Left cardiac atrium (tissue), 4 donors: ENCODE data around the gene SMCHD1. TPM values are rescaled to one million over a fixed set of nuclear protein-coding genes. Genes with fewer than 3 reads are reported as not detected.
A peak's percentile ranks its signal among the peaks of the same experiment; 100 is the strongest.
"Not testable (repeated sequence)": the region's sequence is repeated elsewhere in the genome, so short reads cannot be mapped to it uniquely, and the experiment has no call there.

Source experiments
- ATAC-seq, 2 donors: fragments of 200-7000 bp; cut with Tn5 transposase; one replicate each; pipeline ENCODE4 v1.9.1; 2020; ENCODE audit warnings: mild to moderate bottlenecking in 2 of 2, moderate library complexity in 2 of 2
- DNase-seq: peaks from one replicate; pipeline ENCODE4 v3.0.0-alpha.2; 2020
- intact Hi-C, 2 donors: fragments of 100-400 bp; cut with DNase I; formaldehyde crosslinking; loops; one replicate each; pipeline versions ENCODE4 v1.14.1 to v1.15.1; 2022 to 2023
- total RNA-seq, 2 donors: library from RNA; stranded (reverse); fragmentation: NEBNext Ultra II Directional; extraction: Animal tissue kit (Norgen Biotek cat#: 25700); gene quantifications; one replicate each; pipeline ENCODE4 v1.2.1, GENCODE V29; 2021
- donor health status: DM: no; HTN: yes; CAD: no.
- donor health status: DM: no; HTN: yes; CAD: no; lungs with severe emphysema.
- donor health status: DM: yes; HTN: yes; CAD: no.
- donor health status: Dilated cardiomyopathy.

SMCHD1 gene
- total RNA-seq, 2 donors from 2014 or later = 24.5 to 28.7 TPM

- ATAC-seq (no peak), DNase-seq (no peak)
- intact Hi-C loops = no loop called here
Measured at GRCh38 chr18:2840521-2840920, 185.0 kb downstream of the SMCHD1 start.

DNA sequence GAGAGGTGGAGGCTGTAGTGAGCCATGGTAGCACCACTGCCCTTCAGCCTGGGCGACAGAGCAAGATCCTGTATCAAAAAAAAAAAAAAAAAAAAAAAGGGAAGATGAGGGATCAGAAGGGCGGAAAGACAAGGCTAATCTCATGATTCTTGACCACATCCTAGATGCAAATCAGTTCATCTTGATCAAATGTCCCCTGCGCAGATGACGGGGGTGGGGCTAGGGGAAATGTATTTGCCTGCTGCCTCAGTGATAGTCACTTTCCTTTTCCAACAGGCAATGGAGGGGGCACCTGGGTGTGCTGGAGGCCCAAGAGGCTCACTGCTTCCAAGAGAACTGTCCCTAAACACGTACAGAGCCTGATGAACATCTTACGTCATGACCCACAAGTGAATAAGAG, 187.6 kb downstream of the SMCHD1 start:
- intact Hi-C loops = no loop called here
- DNase-seq = no peak

GRCh38 chr18:2845172-2845571, 189.6 kb downstream of the SMCHD1 start:
- peak in 1 of 2 donors; percentile 4 for ATAC-seq

More for the DNA sequence above, 187.6 kb downstream of the SMCHD1 start:
- no peak for ATAC-seq

GRCh38 chr18:2846636-2847316, 191.2 kb downstream of the SMCHD1 start, which contains the start of gene EMILIN2:
EMILIN2 (plus strand) TSS chr18:2847006; CDS start chr18:2847189, 183 bp downstream.
- DNase-seq (peak; percentile 78), ATAC-seq (peak; percentile 54 to 66)
- intact Hi-C loops = no loop called here

More at GRCh38 chr18:2845172-2845571, 189.6 kb downstream of the SMCHD1 start:
- intact Hi-C loops = no loop called here
- no peak for DNase-seq

- DNase-seq = peak; percentile 32
- ATAC-seq = peak; percentile 38 to 63
- intact Hi-C loops = no loop called here
Measured at GRCh38 chr18:2847317-2848246, 192.1 kb downstream of the SMCHD1 start.

- intact Hi-C loops = no loop called here
- no peak for DNase-seq
- no peak for ATAC-seq
Measured at GRCh38 chr18:2848247-2849246, 193.0 kb downstream of the SMCHD1 start.

DNA sequence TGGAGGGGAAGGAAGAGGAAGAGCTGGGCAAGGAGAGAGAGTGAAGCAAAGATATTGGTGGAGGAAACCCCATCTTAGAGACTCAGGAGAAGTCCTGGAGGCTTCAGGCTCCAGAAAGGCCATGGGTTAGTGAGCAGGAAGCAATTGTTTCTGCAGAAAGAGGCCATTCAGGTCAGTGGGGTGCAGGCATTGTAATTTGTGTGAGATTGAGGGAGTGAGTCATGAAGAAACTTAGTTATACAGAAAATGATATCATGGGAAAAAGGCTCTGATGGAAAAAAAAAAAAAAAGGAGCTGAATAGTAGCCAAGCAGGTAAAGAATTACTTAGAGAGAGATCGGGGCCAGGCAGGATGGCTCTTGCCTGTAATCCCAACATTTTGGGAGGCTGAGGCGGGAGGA, 195.3 kb downstream of the SMCHD1 start:
- no peak for DNase-seq
- intact Hi-C loops = no loop called here
- no peak for ATAC-seq

DNA sequence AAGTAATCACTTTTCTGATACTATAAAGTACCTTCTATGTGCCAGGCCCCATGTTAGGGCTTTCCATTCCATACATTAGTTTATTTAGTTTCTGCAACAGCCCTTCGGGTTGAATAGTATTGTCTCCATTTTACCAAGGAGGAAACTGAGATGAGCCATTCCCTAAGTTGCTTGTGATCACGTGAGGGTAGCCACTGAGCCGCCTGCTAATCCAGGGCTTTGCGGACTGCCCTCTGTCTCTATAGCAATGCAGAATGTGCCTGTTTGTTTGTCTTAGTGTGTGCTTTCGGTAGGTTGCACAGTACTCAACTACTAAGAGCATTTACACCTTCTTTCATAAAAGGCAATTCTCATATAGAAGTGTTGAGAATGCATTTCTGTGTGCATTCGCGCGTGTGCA, 196.2 kb downstream of the SMCHD1 start:
- intact Hi-C loops = no loop called here
- no peak for ATAC-seq
- no peak for DNase-seq

DNA sequence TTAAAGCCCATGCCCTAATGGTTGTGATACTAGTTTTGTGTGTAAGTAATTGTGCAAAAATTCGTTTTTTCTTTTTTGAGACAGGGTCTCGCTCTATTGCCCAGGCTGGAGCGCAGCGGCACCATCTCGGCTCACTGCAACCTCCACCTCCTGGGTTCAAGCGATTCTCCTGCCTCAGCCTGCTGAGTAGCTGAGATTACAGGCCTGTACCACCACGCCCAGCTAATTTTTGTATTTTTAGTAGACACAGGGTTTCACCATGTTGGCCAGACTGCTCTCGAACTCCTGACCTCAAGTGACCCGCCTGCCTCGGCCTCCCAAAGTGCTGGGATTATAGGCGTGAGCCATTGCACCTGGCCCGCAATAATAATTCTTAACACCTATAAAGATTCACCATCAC, 196.9 kb downstream of the SMCHD1 start:
- DNase-seq, ATAC-seq, intact Hi-C loops: not testable (repeated sequence)

GRCh38 chr18:2853173-2853925, 197.8 kb downstream of the SMCHD1 start:
- DNase-seq (no peak), ATAC-seq (no peak)
- intact Hi-C loops = no loop called here

- intact Hi-C loops = no loop called here
- peak in 1 of 2 donors; percentile 9 for ATAC-seq
- DNase-seq = peak; percentile 40
Measured at GRCh38 chr18:2853926-2854664, 198.6 kb downstream of the SMCHD1 start.

Other genes starting within 250 kb of the SMCHD1 start
- gene METTL4, start 84.2 kb upstream of the SMCHD1 start, total RNA-seq = 1 to 10 TPM; 5.5 to 6.8 TPM
- 1 to 10 TPM in 1 of 2 donors, under 1 TPM in 1; 0.29 to 1.2 TPM for gene NDC80, start 84.2 kb upstream of the SMCHD1 start, total RNA-seq
- 10 to 100 TPM; 12.2 to 17.8 TPM for gene EMILIN2, start 191.3 kb downstream of the SMCHD1 start, total RNA-seq